ENCODE measurements around the gene PHKG2. TPM values are rescaled to one million over a fixed set of nuclear protein-coding genes. Genes with fewer than 3 reads are reported as not detected.

Gene PHKG2
- polyA plus RNA-seq, 1 donor (not counting 4 experiments of a cell fraction or from before 2014, with no cell fraction given) = 31.8 TPM

DNA sequence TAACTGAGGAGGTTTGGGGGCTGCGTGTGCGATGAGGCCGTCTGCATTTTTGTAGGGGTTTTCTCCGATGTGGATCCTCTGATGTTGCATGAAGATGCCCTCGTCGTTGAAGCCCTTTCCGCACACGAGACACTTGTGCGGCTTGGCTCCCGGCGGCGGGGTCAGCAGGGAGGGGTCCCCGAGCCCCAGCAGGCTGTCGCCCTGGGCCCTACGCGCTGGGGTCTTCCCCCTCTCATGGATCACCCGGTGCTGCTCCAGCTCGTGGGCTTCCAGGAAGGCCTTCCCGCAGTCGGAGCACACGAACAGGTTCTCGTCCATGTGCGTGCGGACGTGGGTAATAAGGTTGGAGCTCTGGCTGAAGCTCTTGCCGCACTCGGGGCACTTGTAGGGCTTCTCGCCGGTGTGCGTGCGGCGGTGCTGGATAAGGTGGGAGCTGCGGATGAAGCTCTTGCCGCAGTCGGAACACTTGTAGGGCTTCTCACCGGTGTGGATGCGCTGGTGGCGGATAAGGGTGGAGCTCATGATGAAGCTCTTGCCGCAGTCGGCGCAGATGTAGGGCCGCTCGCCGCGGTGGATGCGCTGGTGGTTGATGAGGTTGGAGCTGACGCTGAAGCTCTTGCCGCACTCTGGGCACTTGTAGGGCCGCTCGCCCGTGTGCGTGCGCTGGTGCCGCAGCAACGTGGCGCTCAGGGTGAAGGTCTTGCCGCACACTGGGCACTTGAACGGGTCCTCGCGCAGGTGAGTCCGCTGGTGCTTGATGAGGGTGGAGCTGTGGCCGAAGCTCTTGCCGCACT, 34.5 kb downstream of the PHKG2 start:
- H3K79me2 ChIP-seq (ENCODE audit: control insufficient read depth, insufficient read depth, low read length) = peaks cover 20% of the 10 kb centered on the region
- dilution Hi-C loops (cut with MboI; ENCODE audit: extremely low pct_ligation_motif_present, low sequenced_read_pairs) = loop anchor here (25.0 kb wide), 1 partner anchor 105 kb away; the partner anchor contains the start of genes BCL7C and CTF1
- peaks cover 6 to 20% of the 10 kb centered on the region in 2 experiments for H3K36me3 ChIP-seq (ENCODE audit: control insufficient read depth in 2 of 2, extremely low read depth in 1 of 2, insufficient read depth in 2 of 2, low read length in 2 of 2)
- no peaks in the 10 kb centered on the region for H3K27me3 ChIP-seq (ENCODE audit: control insufficient read depth, extremely low read depth, insufficient read depth, low read length)
- H3K9ac ChIP-seq (ENCODE audit: control insufficient read depth, extremely low read depth, insufficient read depth, low read length) = no peak overlapping the region
- TF ChIP-seq, protein P1, sequence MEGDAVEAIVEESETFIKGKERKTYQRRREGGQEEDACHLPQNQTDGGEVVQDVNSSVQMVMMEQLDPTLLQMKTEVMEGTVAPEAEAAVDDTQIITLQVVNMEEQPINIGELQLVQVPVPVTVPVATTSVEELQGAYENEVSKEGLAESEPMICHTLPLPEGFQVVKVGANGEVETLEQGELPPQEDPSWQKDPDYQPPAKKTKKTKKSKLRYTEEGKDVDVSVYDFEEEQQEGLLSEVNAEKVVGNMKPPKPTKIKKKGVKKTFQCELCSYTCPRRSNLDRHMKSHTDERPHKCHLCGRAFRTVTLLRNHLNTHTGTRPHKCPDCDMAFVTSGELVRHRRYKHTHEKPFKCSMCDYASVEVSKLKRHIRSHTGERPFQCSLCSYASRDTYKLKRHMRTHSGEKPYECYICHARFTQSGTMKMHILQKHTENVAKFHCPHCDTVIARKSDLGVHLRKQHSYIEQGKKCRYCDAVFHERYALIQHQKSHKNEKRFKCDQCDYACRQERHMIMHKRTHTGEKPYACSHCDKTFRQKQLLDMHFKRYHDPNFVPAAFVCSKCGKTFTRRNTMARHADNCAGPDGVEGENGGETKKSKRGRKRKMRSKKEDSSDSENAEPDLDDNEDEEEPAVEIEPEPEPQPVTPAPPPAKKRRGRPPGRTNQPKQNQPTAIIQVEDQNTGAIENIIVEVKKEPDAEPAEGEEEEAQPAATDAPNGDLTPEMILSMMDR (optimal IDR thresholded peaks at IDR 0.05 in 1 of 3, IDR thresholded peaks at IDR 0.05 in 1 of 3, conservative IDR thresholded peaks at IDR 0.05 in 1 of 3; ENCODE audit: extremely low read depth in 1 of 3, insufficient read depth in 2 of 3, low read length in 3 of 3) = no peak
- TF ChIP-seq EZH2 (IDR thresholded peaks at IDR 0.05; ENCODE audit: low read length) = no peak
- H4K20me1 ChIP-seq (ENCODE audit: control insufficient read depth, extremely low read depth, insufficient read depth, low read length) = no peaks in the 10 kb centered on the region
- peaks cover 8% of the 10 kb centered on the region for H3K4me1 ChIP-seq (ENCODE audit: control insufficient read depth, extremely low read depth, insufficient read depth, low read length)
- H3K4me2 ChIP-seq (ENCODE audit: control insufficient read depth, extremely low read depth, insufficient read depth, low read depth, low read length) = no peak overlapping the region
- no peak overlapping the region for H3K4me3 ChIP-seq (ENCODE audit: control insufficient read depth in 2 of 3, extremely low read depth in 1 of 3, insufficient read depth in 2 of 3, low read depth in 1 of 3, low read length in 3 of 3)
- no peak for FAIRE-seq
- no peaks in the 10 kb centered on the region for H3K9me1 ChIP-seq (ENCODE audit: control insufficient read depth, extremely low read depth, insufficient read depth, low read length)
- no peak overlapping the region for H2AFZ ChIP-seq (ENCODE audit: control insufficient read depth, low read length)
- no peaks in the 10 kb centered on the region for H3K9me3 ChIP-seq (ENCODE audit: control insufficient read depth, low read depth, low read length)
- no peak overlapping the region for H3K27ac ChIP-seq (ENCODE audit: control insufficient read depth, insufficient read depth, low read length)
- no peak for DNase-seq (ENCODE audit: low read depth, low spot score)

DNA sequence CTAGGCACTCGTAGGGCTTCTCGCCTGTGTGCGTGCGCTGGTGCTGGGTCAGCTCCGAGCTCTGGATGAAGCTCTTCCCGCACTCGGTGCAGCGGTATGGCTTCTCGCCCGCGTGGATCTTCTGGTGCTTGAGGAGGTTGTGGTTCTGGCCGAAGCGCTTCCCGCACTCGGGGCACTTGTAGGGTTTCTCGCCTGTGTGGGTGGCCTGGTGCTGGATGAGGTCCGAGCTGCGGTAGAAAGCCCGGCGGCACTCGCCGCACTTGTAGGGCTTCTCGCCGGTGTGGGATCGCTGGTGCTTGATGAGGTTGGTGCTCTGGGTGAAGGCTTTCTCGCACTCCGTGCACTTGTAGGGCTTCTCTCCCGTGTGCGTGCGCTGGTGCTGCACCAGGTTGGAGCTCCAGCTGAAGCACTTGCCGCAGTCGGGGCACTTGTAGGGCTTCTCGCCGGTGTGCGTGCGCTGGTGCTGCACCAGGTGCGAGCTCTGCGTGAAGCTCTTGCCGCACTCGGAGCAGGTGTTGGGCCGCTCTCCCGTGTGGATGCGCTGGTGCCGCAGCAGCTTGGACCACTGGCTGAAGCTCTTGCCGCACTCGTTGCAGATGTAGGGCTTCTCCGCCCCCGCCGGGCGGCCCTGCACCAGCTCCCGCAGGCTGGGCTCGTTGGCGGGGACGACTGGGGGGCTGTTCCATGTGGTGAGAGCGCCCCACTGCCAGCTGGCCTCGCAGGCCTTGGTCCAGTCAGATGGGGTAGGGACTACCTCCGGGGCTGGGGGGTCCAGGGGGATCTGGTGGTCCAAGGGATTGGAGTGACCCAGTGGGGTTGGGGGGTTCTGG, 35.3 kb downstream of the PHKG2 start:
- dilution Hi-C loops (cut with MboI; ENCODE audit: extremely low pct_ligation_motif_present, low sequenced_read_pairs) = loop anchor here (25.0 kb wide), 1 partner anchor 104 kb away; the partner anchor contains the start of genes BCL7C and CTF1
- no peak for DNase-seq (ENCODE audit: low read depth, low spot score)
- no peaks in the 10 kb centered on the region for H3K9me1 ChIP-seq (ENCODE audit: control insufficient read depth, extremely low read depth, insufficient read depth, low read length)
- peaks cover 20% of the 10 kb centered on the region for H3K79me2 ChIP-seq (ENCODE audit: control insufficient read depth, insufficient read depth, low read length)
- H3K9me3 ChIP-seq (ENCODE audit: control insufficient read depth, low read depth, low read length) = no peaks in the 10 kb centered on the region
- no peaks in the 10 kb centered on the region for H3K27me3 ChIP-seq (ENCODE audit: control insufficient read depth, extremely low read depth, insufficient read depth, low read length)
- TF ChIP-seq, protein P1 (optimal IDR thresholded peaks at IDR 0.05 in 1 of 3, IDR thresholded peaks at IDR 0.05 in 1 of 3, conservative IDR thresholded peaks at IDR 0.05 in 1 of 3; ENCODE audit: extremely low read depth in 1 of 3, insufficient read depth in 2 of 3, low read length in 3 of 3) = no peak
- TF ChIP-seq EZH2 (IDR thresholded peaks at IDR 0.05; ENCODE audit: low read length) = no peak
- no peak overlapping the region for H3K4me2 ChIP-seq (ENCODE audit: control insufficient read depth, extremely low read depth, insufficient read depth, low read depth, low read length)
- H3K27ac ChIP-seq (ENCODE audit: control insufficient read depth, insufficient read depth, low read length) = no peak overlapping the region
- no peak for FAIRE-seq
- H3K36me3 ChIP-seq (ENCODE audit: control insufficient read depth in 2 of 2, extremely low read depth in 1 of 2, insufficient read depth in 2 of 2, low read length in 2 of 2) = peaks cover 6 to 20% of the 10 kb centered on the region in 2 experiments
- no peak overlapping the region for H3K4me3 ChIP-seq (ENCODE audit: control insufficient read depth in 2 of 3, extremely low read depth in 1 of 3, insufficient read depth in 2 of 3, low read depth in 1 of 3, low read length in 3 of 3)
- H4K20me1 ChIP-seq (ENCODE audit: control insufficient read depth, extremely low read depth, insufficient read depth, low read length) = no peaks in the 10 kb centered on the region
- H2AFZ ChIP-seq (ENCODE audit: control insufficient read depth, low read length) = no peak overlapping the region
- peaks cover 10% of the 10 kb centered on the region for H3K4me1 ChIP-seq (ENCODE audit: control insufficient read depth, extremely low read depth, insufficient read depth, low read length)
- H3K9ac ChIP-seq (ENCODE audit: control insufficient read depth, extremely low read depth, insufficient read depth, low read length) = no peak overlapping the region

Measured in keratinocyte (primary cell).